Endothelial cell of umbilical vein (primary cell): Measurements from ENCODE around the gene ME3. TPM values are rescaled to one million over a fixed set of nuclear protein-coding genes. Genes with fewer than 3 reads are reported as not detected.

Source experiments
- BruUV-seq: library from RNA; stranded (reverse); fragments of 400-500 nt; replicated peaks from 2 replicates; lab custom pipeline; 2021; lab: Mats Ljungman, UMichigan
- CTCF ChIA-PET: fragments of 300-600, 350-600 bp; sonication (Branson Sonifier 250); formaldehyde crosslinking; loops from one replicate; lab custom pipeline; 2021; ENCODE audit warnings: antibody characterized with exemption, inconsistent platforms; lab: Charles Lee
- POLR2A ChIA-PET: fragments of 300-600, 350-600 bp; sonication (Branson Sonifier 250); formaldehyde crosslinking; loops from one replicate; lab custom pipeline; 2021; ENCODE audit warnings: antibody characterized with exemption, inconsistent platforms; lab: Charles Lee
- DNase-seq: peaks from one replicate; pipeline ENCODE4 v3.0.0-alpha.2; 2011; ENCODE audit warnings: low read depth, low spot score
- FAIRE-seq: peaks from 2 replicates; lab custom pipeline; 2011; peaks lifted over from hg19 to GRCh38; lab: Jason Lieb, UNC
- H2AFZ ChIP-seq: 2 replicates; pipeline ENCODE4 v1.6.0; 2012; ENCODE audit warnings: low read depth, low read length, control low read depth, inconsistent platforms
- H3K27ac ChIP-seq: 2 replicates; pipeline ENCODE4 v1.5.1; 2011; ENCODE audit warnings: low read depth, mild to moderate bottlenecking, control low read depth, low read length, moderate library complexity; ENCODE audit not compliant: insufficient read depth
- H3K27me3 ChIP-seq, 2 experiments: 2 replicates each; pipeline versions ENCODE4 v1.6.0 to v1.6.1; 2011; ENCODE audit warnings: low read length in 2 of 2, mixed read lengths in 1 of 2; ENCODE audit not compliant: control insufficient read depth in 2 of 2, insufficient read depth in 2 of 2
- H3K36me3 ChIP-seq, 2 experiments: 2 replicates in 1 of 2; 3 replicates in 1 of 2; pipeline ENCODE4 v1.5.1; 2011; ENCODE audit warnings: low read length in 2 of 2, mild to moderate bottlenecking in 1 of 2, moderate library complexity in 1 of 2; ENCODE audit not compliant: control insufficient read depth in 2 of 2, insufficient read depth in 2 of 2; ENCODE audit errors: extremely low read depth in 1 of 2
- H3K4me1 ChIP-seq: 3 replicates; pipeline ENCODE4 v1.5.1; 2011; ENCODE audit warnings: mild to moderate bottlenecking, low read length; ENCODE audit not compliant: control insufficient read depth, insufficient read depth; ENCODE audit errors: extremely low read depth
- H3K4me2 ChIP-seq: 2 replicates; pipeline ENCODE4 v1.6.1; 2011; ENCODE audit warnings: low read length, control low read depth, mixed read lengths; ENCODE audit not compliant: insufficient read depth
- H3K4me3 ChIP-seq, 3 experiments: fragments of 200-600 bp in 1 of 3; sonication (generic), shearing (Covaris generic) in 1 of 3; replicated peaks in 1 of 3; 2 replicates each; pipeline ENCODE4 v1.5.1; 2011 to 2016; ENCODE audit warnings: control low read depth in 3 of 3, low read length in 3 of 3, mild to moderate bottlenecking in 2 of 3, inconsistent platforms in 1 of 3, low read depth in 1 of 3, moderate library complexity in 1 of 3; ENCODE audit not compliant: insufficient read depth in 1 of 3
- H3K79me2 ChIP-seq: 2 replicates; pipeline ENCODE4 v1.6.0; 2012; ENCODE audit warnings: low read length, inconsistent platforms; ENCODE audit not compliant: control insufficient read depth, insufficient read depth
- H3K9ac ChIP-seq: replicated peaks from 2 replicates; pipeline ENCODE3; 2011; ENCODE audit warnings: low read length, control low read depth; ENCODE audit not compliant: insufficient read depth; ENCODE audit errors: extremely low read depth
- H3K9me1 ChIP-seq: replicated peaks from 3 replicates; pipeline ENCODE4 v1.6.0; 2011; ENCODE audit warnings: mild to moderate bottlenecking, low read length; ENCODE audit not compliant: control insufficient read depth, insufficient read depth; ENCODE audit errors: extremely low read depth
- H3K9me3 ChIP-seq: replicated peaks from 2 replicates; pipeline ENCODE4 v1.5.1; 2012; ENCODE audit warnings: low read length, inconsistent platforms; ENCODE audit not compliant: control insufficient read depth, insufficient read depth
- H4K20me1 ChIP-seq: replicated peaks from 2 replicates; pipeline ENCODE3; 2011; ENCODE audit warnings: mild to moderate bottlenecking, low read length; ENCODE audit not compliant: control insufficient read depth, insufficient read depth; ENCODE audit errors: extremely low read depth
- EZH2 ChIP-seq: IDR thresholded peaks from 2 replicates; pipeline ENCODE4 v1.6.1; 2012; ENCODE audit warnings: borderline replicate concordance, low read depth, mild to moderate bottlenecking, moderate library complexity, low read length, inconsistent platforms; ENCODE audit not compliant: severe bottlenecking
- FOS ChIP-seq: IDR thresholded peaks from 2 replicates; pipeline ENCODE4 v1.6.1; 2011; ENCODE audit warnings: mild to moderate bottlenecking, low read length, moderate library complexity, borderline replicate concordance; ENCODE audit not compliant: insufficient read depth
- GATA2 ChIP-seq: IDR thresholded peaks from 2 replicates; pipeline ENCODE4 v1.7.0; 2011; ENCODE audit warnings: low read depth, mild to moderate bottlenecking, moderate library complexity, mixed read lengths, low read length; ENCODE audit not compliant: insufficient read length, insufficient read depth
- JUN ChIP-seq: IDR thresholded peaks from 2 replicates; pipeline ENCODE4 v1.6.1; 2011; ENCODE audit warnings: borderline replicate concordance, low read depth; ENCODE audit not compliant: insufficient read length, insufficient read depth
- MYC ChIP-seq: IDR thresholded peaks from one replicate; pipeline ENCODE4 v1.6.1; 2011; ENCODE audit warnings: mild to moderate bottlenecking, low read depth, low read length
- POLR2A ChIP-seq: IDR thresholded peaks from 2 replicates; pipeline ENCODE4 v1.6.1; 2012; ENCODE audit warnings: low read depth, mild to moderate bottlenecking, control low read depth, low read length
- POLR2AphosphoS5 ChIP-seq: IDR thresholded peaks from 2 replicates; pipeline ENCODE4 v1.6.1; 2012; ENCODE audit warnings: low read depth, mild to moderate bottlenecking, control low read depth, low read length, moderate library complexity; ENCODE audit not compliant: insufficient read depth
- dilution Hi-C: fragments of 300-500 bp; cut with MboI; formaldehyde crosslinking; loops from one replicate; pipeline ENCODE4 v1.15.0; 2019; ENCODE audit warnings: low sequenced_read_pairs; ENCODE audit not compliant: extremely low pct_ligation_motif_present
- intact Hi-C: fragments of 100-400 bp; cut with micrococcal nuclease; formaldehyde crosslinking; loops from one replicate; pipeline ENCODE4 v1.10.0; 2022
- polyA plus RNA-seq, 4 experiments: library from polyadenylated mRNA; depleted of rRNA in 3 of 4; stranded (reverse) in 3 of 4; unstranded in 1 of 4; fragments of >200 nt; gene quantifications; 2 replicates each; pipeline versions ENCODE4 v1.2.1 to v1.2.3, GENCODE V29; 2011 to 2012; ENCODE audit warnings: missing spikeins in 1 of 4
- total RNA-seq: library from RNA; stranded (reverse); gene quantifications from 2 replicates; pipeline ENCODE4 v1.2.3, GENCODE V29; 2021
- TF ChIP-seq, protein P1 (sequence below): IDR thresholded peaks from 2 replicates; pipeline ENCODE4 v1.6.1; 2011; ENCODE audit not compliant: insufficient read depth, insufficient read length
- TF ChIP-seq, protein P2 (sequence below), 2 donors: IDR thresholded peaks; 1 replicate in 1 of 2; 2 replicates in 1 of 2; pipeline ENCODE4 v1.5.1; 2011; ENCODE audit warnings: low read length in 2 of 2, mild to moderate bottlenecking in 2 of 2, moderate library complexity in 2 of 2, control low read depth in 1 of 2, inconsistent platforms in 1 of 2, low read depth in 1 of 2; ENCODE audit not compliant: insufficient read depth in 1 of 2; ENCODE audit errors: extremely low read depth in 1 of 2

ME3 gene
- total and polyA plus RNA-seq, 2 donors (not counting 3 experiments of a cell fraction or from before 2014, with no cell fraction given), result 26.9 to 30.4 TPM

DNA sequence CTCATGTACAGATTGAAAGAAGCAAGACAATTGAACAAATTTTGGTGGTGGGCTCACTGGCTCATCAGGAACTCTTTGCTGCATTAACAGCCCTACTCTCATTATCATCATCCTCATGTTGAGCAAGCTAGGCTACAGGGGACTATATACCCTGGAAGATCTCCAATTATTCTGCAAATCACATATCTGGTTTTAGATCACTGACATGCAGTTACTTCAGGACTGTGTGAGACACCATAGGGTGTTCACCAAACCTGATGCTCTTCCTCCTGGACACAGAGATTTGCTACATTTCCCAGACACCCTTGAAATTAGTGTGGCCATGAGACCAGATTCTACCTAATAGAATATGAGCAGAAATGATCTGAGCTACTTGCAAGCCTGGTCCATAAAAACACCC, 23.0 kb upstream of the ME3 start:
- intact Hi-C loops, result no loop called here
- Histone ChIP-seq H3K27ac (peak overlapping the region; percentile 56), H4K20me1 (no peaks in the 10 kb centered on the region), H2AFZ (peak overlapping the region; percentile 46), H3K79me2 (no peaks in the 10 kb centered on the region), H3K36me3 (no peaks in the 10 kb centered on the region), H3K4me3 (no peak overlapping the region), H3K4me2 (peak overlapping the region; percentile 49), H3K9me3 (no peaks in the 10 kb centered on the region), H3K9ac (no peak overlapping the region), H3K27me3 (no peaks in the 10 kb centered on the region), H3K9me1 (no peaks in the 10 kb centered on the region), H3K4me1 (peaks cover 15% of the 10 kb centered on the region)
- POLR2A ChIA-PET, result no interaction called here
- no TSS peak for BruUV-seq
- no peak for FAIRE-seq
- CTCF ChIA-PET, result interaction anchor here (0.9 to 2.5 kb wide), 15 partner anchors 8 to 335 kb away, joined by 3 to 16 read pairs (median 5); partner anchors contain the start of gene PRSS23
- dilution Hi-C loops, result no loop called here
- DNase-seq, result no peak
- no peak for TF ChIP-seq EZH2
- TF ChIP-seq GATA2, result peak; percentile 38

DNA sequence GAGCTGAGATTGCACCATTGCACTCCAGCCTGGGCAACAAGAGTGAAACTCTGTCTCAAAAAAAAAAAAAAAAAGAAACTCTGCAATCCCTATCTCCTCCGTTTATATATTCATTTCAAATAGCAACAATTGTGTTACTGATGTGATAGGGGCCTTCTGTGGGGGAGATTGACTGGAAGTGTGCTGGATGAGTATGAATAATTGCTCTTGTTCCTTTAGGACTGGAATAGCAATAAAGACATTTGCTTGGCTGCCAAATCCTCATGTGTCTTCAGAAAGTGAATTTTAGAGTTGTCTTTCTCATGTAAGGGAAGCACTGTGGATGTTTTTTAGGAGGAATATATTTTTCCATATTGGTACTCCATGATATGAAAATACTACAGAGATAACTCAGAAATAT, 21.1 kb upstream of the ME3 start:
- H3K27me3 ChIP-seq, result no peaks in the 10 kb centered on the region
- H3K79me2 ChIP-seq, result no peaks in the 10 kb centered on the region
- no peak overlapping the region for H3K4me2 ChIP-seq
- H3K9me3 ChIP-seq, result no peaks in the 10 kb centered on the region
- H3K4me3 ChIP-seq, result no peak overlapping the region
- no peaks in the 10 kb centered on the region for H3K36me3 ChIP-seq
- H3K9me1 ChIP-seq, result no peaks in the 10 kb centered on the region
- H4K20me1 ChIP-seq, result no peaks in the 10 kb centered on the region
- no TSS peak for BruUV-seq
- H3K4me1 ChIP-seq, result peaks cover 15% of the 10 kb centered on the region
- CTCF ChIA-PET, result interaction anchor here (2.5 kb wide), 2 partner anchors 13 to 85 kb away, joined by 9 to 16 read pairs; no protein-coding TSS in a partner anchor
- dilution Hi-C loops, result no loop called here
- DNase-seq (no peak), FAIRE-seq (no peak)
- no peak overlapping the region for H3K27ac ChIP-seq
- POLR2A ChIA-PET, result no interaction called here
- TF ChIP-seq GATA2 (no peak), POLR2AphosphoS5 (no peak), EZH2 (no peak), FOS (no peak), POLR2A (no peak), MYC (no peak), JUN (no peak)
- TF ChIP-seq, protein P1, sequence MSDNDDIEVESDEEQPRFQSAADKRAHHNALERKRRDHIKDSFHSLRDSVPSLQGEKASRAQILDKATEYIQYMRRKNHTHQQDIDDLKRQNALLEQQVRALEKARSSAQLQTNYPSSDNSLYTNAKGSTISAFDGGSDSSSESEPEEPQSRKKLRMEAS, result no peak
- TF ChIP-seq, protein P2, sequence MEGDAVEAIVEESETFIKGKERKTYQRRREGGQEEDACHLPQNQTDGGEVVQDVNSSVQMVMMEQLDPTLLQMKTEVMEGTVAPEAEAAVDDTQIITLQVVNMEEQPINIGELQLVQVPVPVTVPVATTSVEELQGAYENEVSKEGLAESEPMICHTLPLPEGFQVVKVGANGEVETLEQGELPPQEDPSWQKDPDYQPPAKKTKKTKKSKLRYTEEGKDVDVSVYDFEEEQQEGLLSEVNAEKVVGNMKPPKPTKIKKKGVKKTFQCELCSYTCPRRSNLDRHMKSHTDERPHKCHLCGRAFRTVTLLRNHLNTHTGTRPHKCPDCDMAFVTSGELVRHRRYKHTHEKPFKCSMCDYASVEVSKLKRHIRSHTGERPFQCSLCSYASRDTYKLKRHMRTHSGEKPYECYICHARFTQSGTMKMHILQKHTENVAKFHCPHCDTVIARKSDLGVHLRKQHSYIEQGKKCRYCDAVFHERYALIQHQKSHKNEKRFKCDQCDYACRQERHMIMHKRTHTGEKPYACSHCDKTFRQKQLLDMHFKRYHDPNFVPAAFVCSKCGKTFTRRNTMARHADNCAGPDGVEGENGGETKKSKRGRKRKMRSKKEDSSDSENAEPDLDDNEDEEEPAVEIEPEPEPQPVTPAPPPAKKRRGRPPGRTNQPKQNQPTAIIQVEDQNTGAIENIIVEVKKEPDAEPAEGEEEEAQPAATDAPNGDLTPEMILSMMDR (IDR thresholded peaks at IDR 0.05; ENCODE audit: extremely low read depth in 1 of 2, insufficient read depth in 1 of 2, low read depth in 1 of 2, low read length in 2 of 2), result no peak
- intact Hi-C loops, result no loop called here
- no peak overlapping the region for H2AFZ ChIP-seq
- H3K9ac ChIP-seq, result no peak overlapping the region
